HepG2 (cell line): ENCODE measurements around the gene ATP4A. TPM values are rescaled to one million over a fixed set of nuclear protein-coding genes. Genes with fewer than 3 reads are reported as not detected.
A peak's percentile ranks its signal among the peaks of the same experiment; 100 is the strongest.

Experiments used
- ATAC-seq: fragments of 200-7000 bp; cut with Tn5 transposase; 3 replicates; pipeline ENCODE4 v1.9.1; 2020; ENCODE audit warnings: mild to moderate bottlenecking, moderate library complexity
- BruUV-seq: library from RNA; stranded (reverse); fragments of 400-500 nt; replicated peaks from 2 replicates; lab custom pipeline; 2021; lab: Mats Ljungman, UMichigan
- CTCF ChIA-PET: fragments of 300-600 bp; formaldehyde crosslinking; extraction: SDS; loops from one replicate; lab custom pipeline; 2021; ENCODE audit warnings: low total read pairs, inconsistent platforms, low intra/inter-chr PET ratio; lab: Yijun Ruan, JAX
- POLR2A ChIA-PET: fragments of 350-600 bp; sonication (Branson Sonifier 250); formaldehyde crosslinking; loops from one replicate; lab custom pipeline; 2020; ENCODE audit warnings: antibody characterized with exemption, inconsistent platforms; lab: Yijun Ruan, JAX
- DNase-seq: peaks from one replicate; pipeline ENCODE4 v3.0.0-alpha.2; 2015; ENCODE audit warnings: low spot score
- FAIRE-seq: peaks from 3 replicates; lab custom pipeline; 2011; peaks lifted over from hg19 to GRCh38; lab: Jason Lieb, UNC
- H2AFZ ChIP-seq: one replicate; pipeline ENCODE4 v1.6.1; 2011; ENCODE audit warnings: low read length, inconsistent platforms
- H3K27ac ChIP-seq: fragments of 300-600 bp; 3 replicates; pipeline ENCODE4 v1.8.0; 2011; ENCODE audit warnings: mixed run types, mild to moderate bottlenecking, mixed read lengths, low read length, inconsistent platforms; ENCODE audit not compliant: insufficient read depth; ENCODE audit errors: extremely low read length
- H3K27me3 ChIP-seq, 2 experiments: fragments of 200-600 bp in 1 of 2; 2 replicates in 1 of 2; 3 replicates in 1 of 2; pipeline versions ENCODE4 v1.6.0 to v1.8.0; 2011; ENCODE audit warnings: low read length in 2 of 2, mild to moderate bottlenecking in 2 of 2, moderate library complexity in 2 of 2, inconsistent platforms in 1 of 2; ENCODE audit not compliant: insufficient read depth in 2 of 2, control insufficient read depth in 1 of 2
- H3K36me3 ChIP-seq, 2 experiments: fragments of 200-600 bp in 1 of 2; replicated peaks in 1 of 2; 2 replicates in 1 of 2; 3 replicates in 1 of 2; pipeline versions ENCODE4 v1.5.1 to v1.8.0; 2011; ENCODE audit warnings: low read length in 2 of 2, inconsistent platforms in 1 of 2; ENCODE audit not compliant: insufficient read depth in 2 of 2, control insufficient read depth in 1 of 2
- H3K4me1 ChIP-seq: 2 replicates; pipeline ENCODE4 v1.5.1; 2012; ENCODE audit warnings: low read length, inconsistent platforms; ENCODE audit not compliant: insufficient read depth
- H3K4me2 ChIP-seq: 2 replicates; pipeline ENCODE4 v1.6.0; 2011; ENCODE audit warnings: low read depth, low read length, inconsistent platforms
- H3K4me3 ChIP-seq, 3 experiments: fragments of 200-600 bp in 1 of 3; sonication (generic), shearing (Covaris generic) in 1 of 3; replicated peaks in 1 of 3; 2 replicates each; pipeline ENCODE4 v1.5.1; 2011 to 2016; ENCODE audit warnings: low read length in 3 of 3, inconsistent platforms in 2 of 3, low read depth in 2 of 3, mild to moderate bottlenecking in 2 of 3, control low read depth in 1 of 3, mixed read lengths in 1 of 3; ENCODE audit not compliant: insufficient read depth in 1 of 3
- H3K79me2 ChIP-seq: one replicate; pipeline ENCODE4 v1.6.1; 2011; ENCODE audit warnings: low read length, inconsistent platforms; ENCODE audit not compliant: insufficient read depth
- H3K9ac ChIP-seq: 2 replicates; pipeline ENCODE4 v1.6.0; 2011; ENCODE audit warnings: mild to moderate bottlenecking, low read depth, low read length, inconsistent platforms; ENCODE audit not compliant: insufficient read depth
- H3K9me3 ChIP-seq: 2 replicates; pipeline ENCODE4 v1.5.1; 2012; ENCODE audit warnings: mild to moderate bottlenecking, low read length
- H4K20me1 ChIP-seq: 2 replicates; pipeline ENCODE4 v1.6.0; 2011; ENCODE audit warnings: inconsistent platforms, mild to moderate bottlenecking, low read length, moderate library complexity; ENCODE audit not compliant: insufficient read depth
- CTCF ChIP-seq: sonication (generic); formaldehyde crosslinking; IDR thresholded peaks from 2 replicates; pipeline ENCODE4 v1.5.0; 2020; ENCODE audit warnings: mild to moderate bottlenecking, missing genetic modification reagents, moderate library complexity
- PCBP2 ChIP-seq: fragments of 200-400 bp; formaldehyde crosslinking; optimal IDR thresholded peaks from 2 replicates; pipeline ENCODE3; 2018; ENCODE audit warnings: low read length, low read depth; ENCODE audit not compliant: poor library complexity, severe bottlenecking
- RERE ChIP-seq: IDR thresholded peaks from 2 replicates; pipeline ENCODE4 v1.6.1; 2016; ENCODE audit warnings: low read depth, missing genetic modification reagents, missing compliant biosample characterization
- ZBTB43 ChIP-seq: sonication (generic); formaldehyde crosslinking; conservative IDR thresholded peaks from 2 replicates; pipeline ENCODE4 v1.4.0; 2020; ENCODE audit warnings: missing genetic modification reagents
- WGBS: methylation state at CpG from one replicate; pipeline ENCODE4 v1.1.6; 2017; ENCODE audit warnings: low lambda C conversion rate; 5-methylcytosine and 5-hydroxymethylcytosine counted together
- in situ Hi-C: cut with HindIII; loops from 2 replicates; pipeline ENCODE4 v1.10.0; 2017; ENCODE audit warnings: low pct_unique_long_range_greater_than_20kb; ENCODE audit not compliant: extremely low pct_ligation_motif_present
- intact Hi-C: fragments of 100-400 bp; cut with micrococcal nuclease; formaldehyde crosslinking; loops from one replicate; pipeline ENCODE4 v1.10.0; 2022; ENCODE audit not compliant: unreplicated experiment
- polyA plus RNA-seq, 8 experiments: library from polyadenylated mRNA; depleted of rRNA in 3 of 8; stranded (reverse) in 7 of 8; unstranded in 1 of 8; fragments of >200 nt; fragmentation: Illumina TruSeq in 4 of 8; extraction: Trizol in 4 of 8; gene quantifications; 2 replicates each; pipeline versions ENCODE4 v1.2.1 to v1.2.3, GENCODE V29; 2011 to 2016; ENCODE audit warnings: low read depth in 4 of 8, missing spikeins in 1 of 8, mixed read lengths in 1 of 8; ENCODE audit not compliant: insufficient read depth in 1 of 8
- total RNA-seq, 5 experiments: library from RNA; depleted of rRNA; stranded (reverse); fragments of >200 nt; fragmentation: Illumina TruSeq; extraction: Trizol; gene quantifications; 2 replicates each; pipeline ENCODE4 v1.2.3, GENCODE V29; 2016; ENCODE audit warnings: low read depth in 1 of 5
- TF ChIP-seq, protein P1 (sequence below): IDR thresholded peaks from 2 replicates; pipeline ENCODE4 v1.6.1; 2012; ENCODE audit warnings: inconsistent platforms

The ATP4A gene
- total and polyA plus RNA-seq, 2 of the 13 experiments (the other 11 are each of a cell fraction or from before 2014, with no cell fraction given) = 0.08 to 0.11 TPM

DNA sequence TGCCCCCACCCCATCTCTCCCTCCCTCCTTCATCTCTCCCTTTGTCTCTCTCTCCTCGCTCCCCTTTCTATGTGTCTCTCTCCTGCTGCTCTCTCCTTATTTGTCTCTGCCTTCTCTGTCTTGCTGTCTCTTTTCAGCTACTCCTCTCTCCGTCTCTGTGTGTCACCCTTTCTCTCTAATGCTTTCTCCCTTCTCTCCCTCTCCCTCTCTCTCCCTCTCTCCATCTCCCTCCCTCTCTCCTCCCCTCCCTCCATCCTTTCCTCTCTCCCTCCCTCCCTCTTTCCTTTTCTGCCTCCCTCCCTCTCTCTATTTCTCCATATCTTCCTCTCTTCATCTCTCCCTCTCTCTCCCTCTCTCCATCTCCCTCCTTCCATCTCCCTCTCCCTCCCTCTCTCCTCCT lies 682 bp downstream of the ATP4A start:
- Histone ChIP-seq H3K79me2 (no peaks in the 10 kb centered on the region), H3K9ac (no peak overlapping the region), H3K36me3 (no peaks in the 10 kb centered on the region), H2AFZ (no peak overlapping the region), H4K20me1 (no peaks in the 10 kb centered on the region), H3K4me2 (no peak overlapping the region), H3K27ac (no peak overlapping the region), H3K27me3 (peaks cover 1 to 28% of the 10 kb centered on the region in 2 experiments; a peak in 3 of 5 replicates), H3K9me3 (no peaks in the 10 kb centered on the region), H3K4me1 (peaks cover 24% of the 10 kb centered on the region), H3K4me3 (no peak overlapping the region)
- FAIRE-seq (no peak), DNase-seq (no peak), ATAC-seq (no peak)
- WGBS = 60% methylated on average over 2 of the region's 2 CpGs
- peak; percentile 47 for TF ChIP-seq PCBP2
- TF ChIP-seq, protein P1, sequence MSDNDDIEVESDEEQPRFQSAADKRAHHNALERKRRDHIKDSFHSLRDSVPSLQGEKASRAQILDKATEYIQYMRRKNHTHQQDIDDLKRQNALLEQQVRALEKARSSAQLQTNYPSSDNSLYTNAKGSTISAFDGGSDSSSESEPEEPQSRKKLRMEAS = no peak
- in situ Hi-C loops = no loop called here
- BruUV-seq = no TSS peak
- POLR2A ChIA-PET = no interaction called here
- intact Hi-C loops = no loop called here
- CTCF ChIA-PET = no interaction called here

DNA sequence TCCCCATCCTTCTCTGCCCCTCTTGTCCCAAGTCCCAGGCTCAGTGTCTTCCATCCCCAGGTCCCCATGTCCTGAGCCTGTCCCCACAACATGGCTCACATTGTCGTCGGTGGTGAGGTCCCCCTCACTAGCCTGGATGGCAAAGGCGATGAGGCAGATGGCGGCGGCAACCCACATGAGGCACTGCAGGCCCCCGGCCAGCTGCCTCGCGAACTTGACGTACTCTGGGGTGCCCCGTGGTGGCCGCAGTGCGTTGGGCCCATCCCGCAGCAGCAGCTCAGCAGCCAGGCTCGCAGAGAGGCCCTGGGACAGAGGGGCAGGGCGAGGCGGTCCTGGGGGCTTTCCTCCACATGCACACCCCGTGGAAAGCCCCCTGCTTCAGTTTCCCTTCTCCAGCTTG lies 1.1 kb downstream of the ATP4A start:
- BruUV-seq = no TSS peak
- H3K4me1 ChIP-seq = peaks cover 24% of the 10 kb centered on the region
- intact Hi-C loops (no loop called here), in situ Hi-C loops (no loop called here)
- no peaks in the 10 kb centered on the region for H4K20me1 ChIP-seq
- no peak overlapping the region for H3K4me3 ChIP-seq
- ChIA-PET CTCF (no interaction called here), POLR2A (no interaction called here)
- no peak overlapping the region for H3K27ac ChIP-seq
- FAIRE-seq (no peak), DNase-seq (no peak), ATAC-seq (peak; percentile 12; the same call in 2 of the 3 replicates)
- H3K9ac ChIP-seq = no peak overlapping the region
- H3K4me2 ChIP-seq = no peak overlapping the region
- H2AFZ ChIP-seq = no peak overlapping the region
- H3K9me3 ChIP-seq = no peaks in the 10 kb centered on the region
- no peaks in the 10 kb centered on the region for H3K36me3 ChIP-seq
- WGBS = 25% methylated on average over 4 of the region's 17 CpGs
- no peaks in the 10 kb centered on the region for H3K79me2 ChIP-seq
- peaks cover 1 to 28% of the 10 kb centered on the region in 2 experiments; a peak in 3 of 5 replicates for H3K27me3 ChIP-seq
- TF ChIP-seq CTCF (CRISPR knock-in tag) (0 out of 2 replicates have a peak, but pooled peaks have one; percentile 8), ZBTB43 (CRISPR knock-in tag) (no peak), RERE (CRISPR knock-in tag) (no peak)
